Measurements from ENCODE around the gene SUCLG1.
"Not testable (repeated sequence)": the region's sequence is repeated elsewhere in the genome, so short reads cannot be mapped to it uniquely, and the experiment has no call there.

GRCh38 chr2:84402111-84402510 is 57.0 kb downstream of the SUCLG1 start:
- not testable (repeated sequence) for TF ChIP-seq CTCF (IDR thresholded peaks at IDR 0.05); REST (IDR thresholded peaks at IDR 0.05; ENCODE audit: insufficient read depth in 1 of 2, low read depth in 2 of 2, low read length in 1 of 2); POLR2AphosphoS5 (IDR thresholded peaks at IDR 0.05; ENCODE audit: low read depth, low read length)
